AG04449 (cell line): Measurements from ENCODE around the gene KRTAP10-9.
"Not testable (repeated sequence)": the region's sequence is repeated elsewhere in the genome, so short reads cannot be mapped to it uniquely, and the experiment has no call there.

ENCODE experiments used
- CTCF ChIA-PET: fragments of 350-600 bp; formaldehyde crosslinking; extraction: SDS; loops from one replicate; lab custom pipeline; 2021; ENCODE audit warnings: antibody characterized with exemption; lab: Yijun Ruan, JAX
- POLR2A ChIA-PET: fragments of 400-600, 350-600 bp; formaldehyde crosslinking; extraction: SDS; loops from one replicate; lab custom pipeline; 2020; ENCODE audit warnings: antibody characterized with exemption, inconsistent platforms; lab: Yijun Ruan, JAX
- DNase-seq: peaks from one replicate; pipeline ENCODE4 v3.0.0-alpha.2; 2010; ENCODE audit warnings: low read depth, low spot score
- H3K4me3 ChIP-seq: 2 replicates; pipeline ENCODE4 v1.5.1; 2011; ENCODE audit warnings: low read depth, mild to moderate bottlenecking, control low read depth, low read length
- TF ChIP-seq, protein P1 (sequence below): IDR thresholded peaks from one replicate; pipeline ENCODE4 v1.5.1; 2011; ENCODE audit warnings: mild to moderate bottlenecking, moderate library complexity, low read length, control low read depth, inconsistent platforms; ENCODE audit not compliant: insufficient read depth; ENCODE audit errors: missing control alignments

Gene KRTAP10-9

DNA sequence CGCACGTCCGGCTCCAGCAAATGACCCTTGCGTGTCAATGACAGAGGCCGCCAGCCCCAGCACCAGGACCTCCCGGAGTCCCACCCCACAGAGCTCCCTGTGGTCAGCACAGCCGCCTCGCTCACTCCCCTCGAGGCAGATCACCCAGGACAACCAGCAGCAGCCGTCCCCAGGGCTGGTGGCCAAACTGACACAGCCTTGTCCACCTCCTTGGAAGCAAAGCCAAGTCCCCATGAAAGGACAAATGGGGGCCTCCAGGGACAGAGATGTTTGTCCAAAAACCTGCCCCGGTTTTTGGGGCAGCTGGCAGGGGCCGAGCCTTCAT, 12.4 kb downstream of the KRTAP10-9 start:
- ChIA-PET CTCF (no interaction called here), POLR2A (no interaction called here)

DNA sequence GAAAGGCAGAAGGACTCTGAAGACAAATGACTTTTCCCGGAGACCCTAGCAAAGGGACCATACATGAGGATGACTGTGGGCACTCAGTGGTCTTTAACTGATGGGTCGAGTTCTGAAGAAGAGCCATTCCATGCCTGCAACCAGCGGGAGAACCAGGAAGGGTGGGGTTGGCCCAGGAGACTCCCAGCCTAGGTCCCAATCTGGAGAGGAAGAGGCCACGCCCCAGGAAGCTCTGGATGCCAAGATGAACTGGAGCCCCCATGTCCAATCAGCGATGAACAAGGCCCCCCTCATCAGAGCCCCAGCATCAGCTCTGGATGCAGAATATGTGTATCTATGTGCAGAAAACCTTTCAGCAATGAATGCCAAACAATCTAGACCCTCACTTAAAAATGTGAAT, 13.9 kb downstream of the KRTAP10-9 start:
- ChIA-PET POLR2A (no interaction called here), CTCF (no interaction called here)

More for the DNA sequence above, 12.4 kb downstream of the KRTAP10-9 start:
- H3K4me3 ChIP-seq, result no peak overlapping the region
- TF ChIP-seq, protein P1, sequence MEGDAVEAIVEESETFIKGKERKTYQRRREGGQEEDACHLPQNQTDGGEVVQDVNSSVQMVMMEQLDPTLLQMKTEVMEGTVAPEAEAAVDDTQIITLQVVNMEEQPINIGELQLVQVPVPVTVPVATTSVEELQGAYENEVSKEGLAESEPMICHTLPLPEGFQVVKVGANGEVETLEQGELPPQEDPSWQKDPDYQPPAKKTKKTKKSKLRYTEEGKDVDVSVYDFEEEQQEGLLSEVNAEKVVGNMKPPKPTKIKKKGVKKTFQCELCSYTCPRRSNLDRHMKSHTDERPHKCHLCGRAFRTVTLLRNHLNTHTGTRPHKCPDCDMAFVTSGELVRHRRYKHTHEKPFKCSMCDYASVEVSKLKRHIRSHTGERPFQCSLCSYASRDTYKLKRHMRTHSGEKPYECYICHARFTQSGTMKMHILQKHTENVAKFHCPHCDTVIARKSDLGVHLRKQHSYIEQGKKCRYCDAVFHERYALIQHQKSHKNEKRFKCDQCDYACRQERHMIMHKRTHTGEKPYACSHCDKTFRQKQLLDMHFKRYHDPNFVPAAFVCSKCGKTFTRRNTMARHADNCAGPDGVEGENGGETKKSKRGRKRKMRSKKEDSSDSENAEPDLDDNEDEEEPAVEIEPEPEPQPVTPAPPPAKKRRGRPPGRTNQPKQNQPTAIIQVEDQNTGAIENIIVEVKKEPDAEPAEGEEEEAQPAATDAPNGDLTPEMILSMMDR, result no peak
- no peak for DNase-seq

DNA sequence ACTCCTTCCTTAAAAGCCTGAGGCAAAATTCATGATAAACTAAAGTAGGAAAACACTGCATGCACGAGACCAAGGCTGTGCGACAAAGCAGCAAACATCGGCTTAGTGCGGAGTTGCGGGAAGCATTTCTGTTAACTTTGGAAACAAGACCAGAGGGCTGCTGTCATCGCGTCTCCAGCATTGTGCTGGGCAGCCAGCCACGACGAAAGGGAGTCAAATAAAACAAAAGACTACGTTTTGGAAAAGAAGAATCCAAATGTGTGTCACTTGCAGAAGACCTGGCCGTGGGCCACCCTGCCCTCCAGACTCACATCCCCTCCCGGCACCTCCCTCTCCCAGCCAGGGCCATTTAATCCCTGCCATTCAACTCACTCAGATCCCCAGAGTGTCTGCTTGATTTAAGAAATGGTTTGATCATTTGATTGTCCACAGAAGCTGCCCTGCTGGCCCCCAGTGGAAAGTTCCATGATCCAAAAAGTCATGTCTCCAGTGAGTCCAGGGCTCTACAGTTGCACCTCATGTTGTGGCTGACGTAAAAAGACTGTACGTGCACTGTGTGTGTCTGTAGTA, 16.9 kb downstream of the KRTAP10-9 start:
- ChIA-PET POLR2A (no interaction called here), CTCF (no interaction called here)
- no peak for DNase-seq
- TF ChIP-seq, protein P1, result no peak
- no peak overlapping the region for H3K4me3 ChIP-seq

More for the DNA sequence above, 13.9 kb downstream of the KRTAP10-9 start:
- no peak for DNase-seq
- TF ChIP-seq, protein P1, result no peak
- H3K4me3 ChIP-seq, result no peak overlapping the region

DNA sequence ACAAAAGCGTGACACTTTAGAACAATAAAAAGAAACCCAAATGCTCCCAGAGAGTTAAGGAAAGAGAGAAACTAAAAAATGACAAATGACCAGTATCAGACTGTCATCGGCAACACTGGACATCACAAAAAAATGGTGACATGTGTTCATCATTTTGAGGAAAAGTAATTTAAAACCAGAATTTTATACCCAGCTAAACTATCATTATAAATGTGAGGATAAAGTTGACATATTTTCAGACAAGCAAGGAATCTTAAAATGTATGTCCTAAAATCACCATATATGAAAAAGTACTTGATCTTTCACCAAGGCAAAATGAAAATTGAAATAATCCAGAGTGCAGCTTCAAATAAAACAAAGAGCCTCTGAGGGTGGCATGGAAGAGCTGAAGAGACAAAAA, 18.0 kb downstream of the KRTAP10-9 start:
- POLR2A ChIA-PET, result no interaction called here
- CTCF ChIA-PET, result interaction anchor here (0.9 kb wide), 1 partner anchor 11 kb away, joined by 3 read pairs; no protein-coding TSS in a partner anchor

DNA sequence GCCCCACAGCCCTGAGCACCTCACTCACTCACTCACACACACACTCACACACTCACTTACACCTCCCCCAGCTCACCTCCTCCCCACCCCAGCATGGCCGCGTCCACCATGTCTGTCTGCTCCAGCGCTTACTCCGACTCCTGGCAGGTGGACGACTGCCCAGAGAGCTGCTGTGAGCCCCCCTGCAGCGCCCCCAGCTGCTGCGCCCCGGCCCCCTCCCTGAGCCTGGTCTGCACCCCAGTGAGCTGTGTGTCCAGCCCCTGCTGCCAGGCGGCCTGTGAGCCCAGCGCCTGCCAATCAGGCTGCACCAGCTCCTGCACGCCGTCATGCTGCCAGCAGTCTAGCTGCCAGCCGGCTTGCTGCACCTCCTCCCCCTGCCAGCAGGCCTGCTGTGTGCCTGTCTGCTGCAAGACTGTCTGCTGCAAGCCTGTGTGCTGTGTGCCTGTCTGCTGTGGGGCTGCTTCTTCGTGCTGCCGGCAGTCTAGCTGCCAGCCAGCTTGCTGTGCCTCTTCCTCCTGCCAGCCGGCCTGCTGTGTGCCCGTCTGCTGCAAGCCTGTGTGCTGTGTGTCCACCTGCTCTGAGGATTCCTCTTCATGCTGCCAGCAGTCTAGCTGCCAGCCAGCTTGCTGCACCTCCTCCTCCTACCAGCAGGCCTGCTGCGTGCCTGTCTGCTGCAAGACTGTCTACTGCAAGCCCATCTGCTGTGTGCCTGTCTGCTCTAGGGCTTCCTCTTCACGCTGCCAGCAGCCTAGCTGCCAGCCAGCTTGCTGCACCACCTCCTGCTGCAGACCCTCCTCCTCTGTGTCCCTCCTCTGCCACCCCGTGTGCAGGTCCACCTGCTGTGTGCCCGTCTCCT, 19.7 kb downstream of the KRTAP10-9 start, which contains the start of gene KRTAP10-11:
Gene KRTAP10-11, plus strand, starts transcription at position 49 of the 856 bp plus-strand sequence. Its CDS starts 45 bp downstream, at position 94.
- POLR2A ChIA-PET, DNase-seq, H3K4me3 ChIP-seq, CTCF ChIA-PET: not testable (repeated sequence)

More for the DNA sequence above, 18.0 kb downstream of the KRTAP10-9 start:
- H3K4me3 ChIP-seq, result no peak overlapping the region
- TF ChIP-seq, protein P1, result no peak
- no peak for DNase-seq

DNA sequence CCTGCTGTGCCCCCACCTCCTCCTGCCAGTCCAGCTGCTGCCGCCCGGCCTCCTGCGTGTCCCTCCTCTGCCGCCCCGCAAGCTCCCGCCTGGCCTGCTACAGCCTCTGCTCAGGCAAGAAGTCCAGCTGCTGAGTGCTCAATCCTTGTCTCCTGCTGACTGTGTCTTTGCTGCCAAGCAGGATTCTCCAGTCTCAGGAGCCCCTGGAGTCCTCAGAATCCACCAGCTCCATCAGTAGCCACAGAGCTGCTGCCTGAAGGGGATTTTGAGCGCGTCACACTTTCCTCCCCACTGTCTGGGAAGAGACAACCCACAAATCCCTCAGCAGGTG, 20.3 kb downstream of the KRTAP10-9 start:
- DNase-seq, result no peak
- TF ChIP-seq, protein P1, result no peak
- H3K4me3 ChIP-seq, result no peak overlapping the region
- ChIA-PET POLR2A (no interaction called here), CTCF (no interaction called here)
